Left forelimb (tissue), 1 donor: ENCODE measurements around the gene PER3.

Experiments used
- DNase-seq: peaks from one replicate; pipeline ENCODE4 v3.0.0-alpha.2; 2018; ENCODE audit warnings: low spot score

PER3 gene

DNA sequence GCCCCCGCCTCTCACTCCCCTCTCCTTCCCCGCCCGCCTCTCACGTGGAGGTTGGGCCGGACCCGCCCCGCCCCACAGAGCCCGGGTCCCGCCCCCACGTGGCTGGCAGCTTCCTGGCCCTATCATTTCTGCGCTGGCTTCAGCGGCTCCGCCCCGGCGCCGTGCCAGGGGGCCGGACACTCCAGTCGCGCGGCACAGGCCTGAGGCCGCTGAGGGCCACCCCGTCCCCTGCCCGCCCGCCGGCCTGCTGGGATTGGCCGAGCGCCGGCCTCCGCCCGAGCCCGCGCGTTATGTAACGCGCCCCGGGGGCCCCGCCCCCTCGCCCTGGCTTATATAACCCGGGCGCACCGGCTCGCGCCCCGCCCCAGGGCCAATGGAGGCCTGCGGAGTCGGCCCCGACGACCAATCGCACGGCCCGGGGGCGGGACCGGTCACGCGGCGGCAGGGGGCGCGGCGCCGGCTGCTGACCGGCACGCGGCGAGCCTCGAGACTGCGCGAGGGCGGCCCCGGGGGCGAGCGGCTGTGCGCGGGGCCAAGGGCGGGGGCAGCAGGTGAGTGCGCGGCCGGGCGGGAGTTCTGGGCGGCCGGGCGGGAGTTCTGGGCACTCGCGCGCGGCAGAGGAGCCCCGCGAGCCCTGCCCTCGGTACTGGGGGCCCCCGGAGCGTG, at the start of gene PER3:
Gene PER3, plus strand, starts transcription at position 466 of the 666 bp plus-strand sequence. CDS start 587 bp downstream, outside the sequence.
- DNase-seq = peak; percentile 97

GRCh38 chr1:7738044-7738443, 46.0 kb upstream of the PER3 start:
- DNase-seq = no peak

DNA sequence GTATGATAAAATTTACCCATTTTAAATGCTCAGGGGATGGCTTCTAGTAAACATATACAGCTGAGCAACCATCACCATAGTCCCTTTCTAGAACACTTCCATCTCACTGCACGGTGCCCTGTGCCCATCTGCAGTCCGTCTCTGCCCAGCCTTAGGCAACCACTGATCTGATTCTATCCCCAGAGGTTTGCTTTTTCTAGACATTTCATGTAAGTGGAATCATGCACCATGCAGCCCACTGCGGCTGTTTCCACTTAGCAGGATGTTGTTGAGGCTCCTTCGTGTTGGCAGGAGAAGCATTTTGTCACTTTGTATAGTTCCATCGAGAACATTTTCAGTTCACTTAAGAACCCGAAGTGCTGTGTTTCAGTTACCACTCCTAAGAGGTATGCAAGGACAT, 40.7 kb upstream of the PER3 start:
- DNase-seq = no peak

DNA sequence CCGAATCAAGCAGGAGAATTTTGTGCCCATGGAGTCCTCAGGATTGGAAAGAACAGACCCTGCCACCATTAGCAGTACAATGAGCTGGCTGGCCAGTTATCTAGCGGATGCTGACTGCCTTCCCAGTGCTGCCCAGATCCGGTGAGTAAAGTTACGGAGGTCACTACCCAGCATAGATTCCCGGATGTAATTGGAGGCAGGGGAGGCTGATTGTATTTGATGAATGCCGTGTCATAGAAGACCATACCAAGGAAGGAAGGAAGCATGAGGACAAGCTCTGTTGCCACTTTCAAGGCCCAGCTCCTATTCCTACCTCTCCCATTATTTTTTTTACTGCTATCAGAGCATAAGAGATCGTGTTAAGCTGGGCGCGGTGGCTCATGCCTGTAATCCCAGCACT, 39.2 kb upstream of the PER3 start:
- DNase-seq = no peak

- DNase-seq = no peak
These were observed 38.3 kb upstream of the PER3 start for GRCh38 chr1:7745783-7746182.

- no peak for DNase-seq
These were observed 36.5 kb upstream of the PER3 start for GRCh38 chr1:7747605-7748004.

- DNase-seq = no peak
These were observed 35.0 kb upstream of the PER3 start for GRCh38 chr1:7749126-7749525.

- DNase-seq = no peak
These were observed 32.9 kb upstream of the PER3 start for GRCh38 chr1:7751174-7751573.

DNA sequence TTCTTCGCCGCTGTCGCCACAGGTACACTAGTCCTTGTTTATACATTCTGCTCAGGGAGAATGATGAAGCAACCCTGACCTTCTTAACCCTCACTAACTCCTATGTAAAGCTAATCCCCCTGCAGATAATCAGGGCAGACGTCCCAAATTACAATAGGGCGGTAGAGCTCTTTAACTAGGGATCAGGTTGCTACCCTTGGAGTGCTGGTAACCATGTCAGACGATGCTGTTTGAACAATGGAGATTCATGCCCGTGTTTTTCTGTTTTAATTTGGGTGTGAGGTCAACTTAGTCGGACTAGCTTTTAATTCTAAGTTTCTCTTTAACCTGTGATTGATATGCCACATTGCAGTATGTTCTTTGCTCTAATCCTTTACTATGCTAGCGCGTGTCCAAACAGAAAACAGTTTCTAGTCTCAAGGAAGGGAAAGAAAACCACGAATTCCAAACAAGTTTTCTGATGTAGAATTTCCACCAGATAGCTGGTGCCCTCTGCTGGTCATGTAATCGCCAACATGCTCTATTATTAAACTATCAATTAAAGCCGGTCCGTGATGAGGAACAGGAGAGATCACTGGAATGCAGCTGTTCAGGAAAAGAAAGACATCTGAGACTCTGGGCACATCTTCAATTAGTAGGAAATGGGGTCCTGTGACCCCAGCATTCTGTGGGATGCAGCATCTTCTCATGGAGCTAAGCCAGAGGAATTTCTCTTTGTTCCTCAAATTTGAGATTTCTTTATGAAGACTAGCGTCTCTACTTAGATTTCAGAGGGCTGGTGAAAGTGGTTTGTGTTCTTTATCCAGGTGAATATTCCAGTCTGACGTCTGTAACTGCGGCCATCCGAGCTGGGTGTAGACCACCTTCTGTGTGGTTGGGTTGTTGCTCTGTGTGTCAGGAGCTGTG, 31.3 kb upstream of the PER3 start:
- no peak for DNase-seq

GRCh38 chr1:7753641-7754040, 30.4 kb upstream of the PER3 start:
- no peak for DNase-seq

DNA sequence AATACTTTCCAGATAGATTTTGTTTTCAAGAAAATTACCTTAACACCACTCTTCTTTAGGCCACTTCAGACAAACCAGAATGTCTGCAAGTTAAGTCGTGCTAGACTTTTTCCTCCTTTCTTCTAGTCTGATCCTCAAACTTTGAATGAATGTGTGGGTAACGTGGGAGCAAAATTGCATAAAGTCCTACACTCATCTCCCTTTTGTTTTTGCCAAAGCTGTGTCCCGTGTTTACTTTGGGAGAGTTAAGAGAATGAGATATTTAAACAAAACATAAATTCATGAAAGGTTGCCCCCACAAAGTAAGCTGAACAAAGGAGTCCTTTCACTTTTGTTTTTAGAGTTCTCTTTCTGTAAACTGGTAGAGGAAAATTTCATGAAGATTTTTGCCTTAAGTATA, 29.9 kb upstream of the PER3 start:
- no peak for DNase-seq

- DNase-seq = no peak
These were observed 28.6 kb upstream of the PER3 start for GRCh38 chr1:7755448-7755847.

GRCh38 chr1:7760245-7760644, 23.8 kb upstream of the PER3 start:
- DNase-seq = no peak

DNA sequence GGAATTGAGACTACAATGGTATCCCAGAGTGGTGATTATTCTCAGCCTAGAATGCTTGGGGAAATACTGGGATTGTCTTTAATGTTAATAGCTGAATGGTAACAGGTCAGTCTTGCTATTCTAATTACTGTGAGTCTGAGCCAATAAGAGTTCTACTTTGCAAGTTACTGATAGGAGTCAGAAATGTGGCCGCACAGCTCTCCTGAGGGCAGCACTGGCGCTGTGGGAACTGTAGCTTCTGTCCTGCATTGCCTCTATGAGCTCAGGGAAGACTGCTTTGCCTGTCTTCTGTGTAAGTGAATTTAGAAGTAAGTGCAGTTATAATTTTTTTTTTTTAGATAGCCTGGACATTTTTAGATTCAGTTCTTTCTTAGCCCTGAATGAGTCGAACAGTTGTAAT, 23.0 kb upstream of the PER3 start:
- no peak for DNase-seq

GRCh38 chr1:7767176-7767575, 16.9 kb upstream of the PER3 start:
- DNase-seq = no peak

- no peak for DNase-seq
These were observed 15.5 kb upstream of the PER3 start for GRCh38 chr1:7768583-7768982.

- no peak for DNase-seq
These were observed 14.2 kb upstream of the PER3 start for GRCh38 chr1:7769673-7770412.

DNA sequence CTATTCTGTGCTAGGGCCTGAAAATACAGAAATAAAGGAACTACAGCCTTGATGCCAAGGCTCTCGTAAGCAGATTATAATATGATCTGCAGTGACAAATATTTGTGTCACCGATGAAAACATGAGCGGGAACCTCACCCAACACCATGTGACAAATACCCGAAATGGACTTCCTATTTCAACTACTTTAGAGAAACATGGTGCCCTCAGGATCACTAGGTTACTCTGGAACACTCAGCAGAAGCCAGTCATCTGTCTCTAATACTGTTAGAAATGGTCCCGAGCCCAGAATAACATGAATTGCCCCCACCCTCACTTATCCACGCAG, 13.5 kb upstream of the PER3 start:
- no peak for DNase-seq

DNA sequence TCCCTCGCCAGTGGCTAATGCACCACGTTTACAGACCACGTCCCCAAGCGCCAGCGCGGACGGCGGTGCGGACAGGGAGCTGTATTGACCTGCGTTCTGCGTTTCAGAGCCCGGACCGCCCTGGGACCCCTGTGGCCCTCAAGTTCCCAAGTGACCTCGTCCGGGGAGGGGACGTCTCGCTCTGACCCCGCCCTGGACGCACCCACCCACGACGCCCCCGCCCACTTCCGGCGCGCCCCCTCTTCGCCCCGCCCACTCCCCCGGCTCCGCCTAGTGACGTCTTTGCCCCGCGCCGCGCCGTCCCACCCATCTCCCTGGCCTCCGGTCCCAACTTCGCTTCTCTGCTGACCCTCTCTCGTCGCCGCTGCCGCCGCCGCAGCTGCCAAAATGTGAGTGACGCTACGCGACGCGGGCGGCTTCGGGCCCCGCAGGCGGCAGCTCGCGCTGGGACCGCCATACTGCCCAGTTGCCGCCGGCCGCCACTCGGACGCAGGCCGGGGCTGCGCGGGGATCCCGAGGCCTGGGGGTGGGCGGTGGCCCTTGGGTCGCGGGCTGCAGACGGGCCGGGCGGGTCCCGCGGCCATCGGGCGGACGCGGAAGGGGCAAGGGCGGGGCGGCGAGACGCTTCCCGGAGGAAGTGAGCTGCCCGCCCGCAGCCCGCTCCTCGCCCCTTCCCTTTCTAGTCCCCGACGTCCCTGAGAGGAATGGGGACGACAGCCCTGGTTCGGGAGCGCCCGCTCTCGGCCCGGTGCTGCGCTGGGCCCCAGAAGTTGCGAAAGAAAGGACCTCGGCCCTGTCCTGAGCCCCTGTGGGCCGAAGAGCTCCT, 12.9 kb upstream of the PER3 start, which contains the start of gene VAMP3:
Gene VAMP3, plus strand, starts transcription at position 300 of the 826 bp plus-strand sequence. Its CDS starts 88 bp downstream, at position 388.
- DNase-seq = peak; percentile 95

DNA sequence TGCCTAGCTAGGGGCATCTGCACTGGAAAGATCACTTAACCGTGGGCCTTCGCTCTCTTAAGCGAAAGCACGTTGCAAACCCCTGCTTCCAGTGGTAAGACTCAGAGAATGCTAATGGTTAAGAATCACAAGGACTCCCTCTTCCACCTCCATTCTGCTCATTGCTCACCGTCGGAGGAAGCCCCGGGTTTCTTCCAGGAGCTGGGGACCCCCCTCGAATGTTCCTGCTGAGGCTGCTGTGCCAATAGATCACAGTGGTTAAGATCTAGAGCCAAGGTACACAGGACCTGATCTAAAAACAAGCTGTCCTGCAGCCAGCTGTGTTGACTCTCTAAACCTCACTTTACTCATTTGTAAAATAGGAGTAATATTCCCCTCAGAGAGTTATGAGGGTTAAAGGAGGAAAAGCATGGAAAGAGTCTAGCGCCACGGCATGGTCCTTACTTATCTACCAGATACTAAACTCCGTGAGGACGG, 12.2 kb upstream of the PER3 start:
- DNase-seq = no peak

DNA sequence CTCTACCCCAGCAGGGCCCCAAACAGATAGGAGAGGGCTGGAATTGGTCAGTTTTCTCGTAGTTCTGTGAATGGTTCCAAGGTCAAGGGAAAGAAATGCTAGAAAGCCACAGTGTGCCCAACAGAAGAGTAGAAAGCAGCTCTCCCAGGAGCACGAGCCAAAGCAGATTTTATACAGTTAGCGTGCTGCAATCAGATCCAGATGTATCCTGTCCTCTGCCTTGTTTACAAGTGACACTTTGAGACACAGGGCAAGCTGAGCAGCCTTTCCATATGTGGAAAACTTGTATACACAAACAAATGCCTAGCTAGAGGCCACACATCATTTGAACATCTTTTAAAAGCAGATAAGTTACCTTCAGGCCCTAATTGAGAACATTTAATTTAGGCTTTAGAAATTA, 6.5 kb upstream of the PER3 start:
- DNase-seq = no peak

GRCh38 chr1:7778133-7778628, 5.9 kb upstream of the PER3 start:
- DNase-seq = no peak
